ENCODE measurements around the gene SAMD4A.

Gene SAMD4A

GRCh38 chr14:54637270-54638134 is 70.6 kb downstream of the SAMD4A start:
- DNase-seq, result no peak

- DNase-seq, result no peak
These were observed 71.2 kb downstream of the SAMD4A start for GRCh38 chr14:54638135-54638446.

GRCh38 chr14:54639611-54640010 is 72.7 kb downstream of the SAMD4A start:
- no peak for DNase-seq

GRCh38 chr14:54640506-54640905 is 73.6 kb downstream of the SAMD4A start:
- DNase-seq, result no peak

- no peak for DNase-seq
These were observed 75.2 kb downstream of the SAMD4A start for GRCh38 chr14:54642121-54642520.

- no peak for DNase-seq
These were observed 76.1 kb downstream of the SAMD4A start for GRCh38 chr14:54642801-54643695.

- no peak for DNase-seq
These were observed 76.8 kb downstream of the SAMD4A start for GRCh38 chr14:54643696-54644176.

- no peak for DNase-seq
These were observed 78.7 kb downstream of the SAMD4A start for GRCh38 chr14:54645639-54646038.

- no peak for DNase-seq
These were observed 79.7 kb downstream of the SAMD4A start for GRCh38 chr14:54646626-54647025.

GRCh38 chr14:54647378-54647777 is 80.5 kb downstream of the SAMD4A start:
- DNase-seq, result no peak

- DNase-seq, result no peak
These were observed 82.1 kb downstream of the SAMD4A start for GRCh38 chr14:54649056-54649455.

GRCh38 chr14:54650331-54650958 is 83.5 kb downstream of the SAMD4A start:
- DNase-seq, result no peak

GRCh38 chr14:54650959-54651351 is 84.0 kb downstream of the SAMD4A start:
- DNase-seq, result no peak

- no peak for DNase-seq
These were observed 84.7 kb downstream of the SAMD4A start for GRCh38 chr14:54651649-54652048.

GRCh38 chr14:54652188-54652587 is 85.3 kb downstream of the SAMD4A start:
- DNase-seq, result no peak

GRCh38 chr14:54652605-54653052 is 85.7 kb downstream of the SAMD4A start:
- DNase-seq, result no peak

- no peak for DNase-seq
These were observed 87.0 kb downstream of the SAMD4A start for GRCh38 chr14:54653712-54654469.

- no peak for DNase-seq
These were observed 87.7 kb downstream of the SAMD4A start for GRCh38 chr14:54654605-54655004.

- DNase-seq, result no peak
These were observed 91.9 kb downstream of the SAMD4A start for GRCh38 chr14:54658836-54659235.

- no peak for DNase-seq
These were observed 92.4 kb downstream of the SAMD4A start for GRCh38 chr14:54659365-54659764.

GRCh38 chr14:54660604-54661111 is 93.7 kb downstream of the SAMD4A start:
- no peak for DNase-seq

GRCh38 chr14:54662491-54663133 is 95.7 kb downstream of the SAMD4A start:
- DNase-seq, result no peak

All from activated effector memory CD4-positive, alpha-beta T cell treated with Interleukin-2 at 50 U/mL for 16 hours (primary cell).